Vagina (tissue), 2 donors: ENCODE measurements around the gene AKAP4.

Source experiments
- POLR2A ChIP-seq, 2 donors: fragments of 450-650 bp; IDR thresholded peaks; one replicate each; pipeline ENCODE4 v1.6.1; 2017; ENCODE audit warnings: antibody characterized with exemption in 2 of 2, mild to moderate bottlenecking in 2 of 2, moderate library complexity in 2 of 2
- TF ChIP-seq, protein P1 (sequence below), 3 experiments: fragments of 450-650 bp in 2 of 3; fragments of 200-600 bp in 1 of 3; sonication (generic) in 1 of 3; IDR thresholded peaks; one replicate each; pipeline ENCODE4 v1.5.1; 2017 to 2019; ENCODE audit warnings: antibody characterized with exemption in 3 of 3, mild to moderate bottlenecking in 2 of 3, moderate library complexity in 2 of 3

DNA sequence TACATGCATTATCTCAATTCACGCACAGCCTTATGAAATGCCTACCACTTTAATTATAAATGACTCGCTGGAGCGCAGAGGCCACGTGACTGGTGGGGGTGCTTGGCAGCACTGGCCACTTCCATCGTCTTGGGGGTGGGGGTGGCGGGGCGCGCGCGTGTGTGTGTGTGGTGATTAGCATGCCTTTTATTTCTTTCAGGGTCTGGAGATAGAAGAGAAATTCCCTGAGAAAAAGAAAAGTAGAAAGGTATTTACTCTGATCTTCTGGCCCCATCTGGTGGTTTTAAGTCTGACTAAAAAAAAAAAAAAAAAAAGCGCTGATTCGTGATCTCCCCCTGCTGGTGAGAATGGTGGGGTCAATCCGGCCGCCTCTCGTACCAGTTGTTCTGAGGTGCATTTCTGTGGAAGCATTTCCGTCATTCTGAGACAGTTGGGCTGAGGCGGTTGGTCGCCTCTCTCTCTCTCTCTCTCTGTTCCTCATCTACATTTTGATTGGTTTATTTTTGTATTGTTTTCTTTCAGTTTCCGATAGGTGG is 3.6 kb upstream of the AKAP4 start, which contains the start of gene CCNB3:
- TF ChIP-seq, protein P1, sequence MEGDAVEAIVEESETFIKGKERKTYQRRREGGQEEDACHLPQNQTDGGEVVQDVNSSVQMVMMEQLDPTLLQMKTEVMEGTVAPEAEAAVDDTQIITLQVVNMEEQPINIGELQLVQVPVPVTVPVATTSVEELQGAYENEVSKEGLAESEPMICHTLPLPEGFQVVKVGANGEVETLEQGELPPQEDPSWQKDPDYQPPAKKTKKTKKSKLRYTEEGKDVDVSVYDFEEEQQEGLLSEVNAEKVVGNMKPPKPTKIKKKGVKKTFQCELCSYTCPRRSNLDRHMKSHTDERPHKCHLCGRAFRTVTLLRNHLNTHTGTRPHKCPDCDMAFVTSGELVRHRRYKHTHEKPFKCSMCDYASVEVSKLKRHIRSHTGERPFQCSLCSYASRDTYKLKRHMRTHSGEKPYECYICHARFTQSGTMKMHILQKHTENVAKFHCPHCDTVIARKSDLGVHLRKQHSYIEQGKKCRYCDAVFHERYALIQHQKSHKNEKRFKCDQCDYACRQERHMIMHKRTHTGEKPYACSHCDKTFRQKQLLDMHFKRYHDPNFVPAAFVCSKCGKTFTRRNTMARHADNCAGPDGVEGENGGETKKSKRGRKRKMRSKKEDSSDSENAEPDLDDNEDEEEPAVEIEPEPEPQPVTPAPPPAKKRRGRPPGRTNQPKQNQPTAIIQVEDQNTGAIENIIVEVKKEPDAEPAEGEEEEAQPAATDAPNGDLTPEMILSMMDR (IDR thresholded peaks at IDR 0.05) = peak in 2 of 3 experiments; percentile 39 to 57
- TF ChIP-seq POLR2A (IDR thresholded peaks at IDR 0.05) = no peak
